ENCODE data around the gene GPR15LG. TPM values are rescaled to one million over a fixed set of nuclear protein-coding genes. Genes with fewer than 3 reads are reported as not detected.

GPR15LG gene
- total and polyA plus RNA-seq, 2 experiments from 2014 or later, result not detected

DNA sequence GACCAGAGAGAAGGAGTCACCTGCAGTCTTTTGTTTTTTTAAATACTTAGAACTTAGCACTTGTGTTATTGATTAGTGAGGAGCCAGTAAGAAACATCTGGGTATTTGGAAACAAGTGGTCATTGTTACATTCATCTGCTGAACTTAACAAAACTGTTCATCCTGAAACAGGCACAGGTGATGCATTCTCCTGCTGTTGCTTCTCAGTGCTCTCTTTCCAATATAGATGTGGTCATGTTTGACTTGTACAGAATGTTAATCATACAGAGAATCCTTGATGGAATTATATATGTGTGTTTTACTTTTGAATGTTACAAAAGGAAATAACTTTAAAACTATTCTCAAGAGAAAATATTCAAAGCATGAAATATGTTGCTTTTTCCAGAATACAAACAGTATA lies 20.8 kb upstream of the GPR15LG start:
- no peaks in the 10 kb centered on the region for H3K9me3 ChIP-seq (ENCODE audit: low read depth)
- H3K27ac ChIP-seq, result no peak overlapping the region
- H3K4me1 ChIP-seq (ENCODE audit: low read depth), result no peaks in the 10 kb centered on the region
- H3K27me3 ChIP-seq, result no peaks in the 10 kb centered on the region
- no peak for DNase-seq (ENCODE audit: low read depth in 1 of 2, low spot score in 1 of 2)
- TF ChIP-seq, protein P1, sequence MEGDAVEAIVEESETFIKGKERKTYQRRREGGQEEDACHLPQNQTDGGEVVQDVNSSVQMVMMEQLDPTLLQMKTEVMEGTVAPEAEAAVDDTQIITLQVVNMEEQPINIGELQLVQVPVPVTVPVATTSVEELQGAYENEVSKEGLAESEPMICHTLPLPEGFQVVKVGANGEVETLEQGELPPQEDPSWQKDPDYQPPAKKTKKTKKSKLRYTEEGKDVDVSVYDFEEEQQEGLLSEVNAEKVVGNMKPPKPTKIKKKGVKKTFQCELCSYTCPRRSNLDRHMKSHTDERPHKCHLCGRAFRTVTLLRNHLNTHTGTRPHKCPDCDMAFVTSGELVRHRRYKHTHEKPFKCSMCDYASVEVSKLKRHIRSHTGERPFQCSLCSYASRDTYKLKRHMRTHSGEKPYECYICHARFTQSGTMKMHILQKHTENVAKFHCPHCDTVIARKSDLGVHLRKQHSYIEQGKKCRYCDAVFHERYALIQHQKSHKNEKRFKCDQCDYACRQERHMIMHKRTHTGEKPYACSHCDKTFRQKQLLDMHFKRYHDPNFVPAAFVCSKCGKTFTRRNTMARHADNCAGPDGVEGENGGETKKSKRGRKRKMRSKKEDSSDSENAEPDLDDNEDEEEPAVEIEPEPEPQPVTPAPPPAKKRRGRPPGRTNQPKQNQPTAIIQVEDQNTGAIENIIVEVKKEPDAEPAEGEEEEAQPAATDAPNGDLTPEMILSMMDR (IDR thresholded peaks at IDR 0.05; ENCODE audit: low read depth, low read length), result no peak
- H3K4me3 ChIP-seq, result no peak overlapping the region
- H3K36me3 ChIP-seq, result peaks cover 60% of the 10 kb centered on the region

DNA sequence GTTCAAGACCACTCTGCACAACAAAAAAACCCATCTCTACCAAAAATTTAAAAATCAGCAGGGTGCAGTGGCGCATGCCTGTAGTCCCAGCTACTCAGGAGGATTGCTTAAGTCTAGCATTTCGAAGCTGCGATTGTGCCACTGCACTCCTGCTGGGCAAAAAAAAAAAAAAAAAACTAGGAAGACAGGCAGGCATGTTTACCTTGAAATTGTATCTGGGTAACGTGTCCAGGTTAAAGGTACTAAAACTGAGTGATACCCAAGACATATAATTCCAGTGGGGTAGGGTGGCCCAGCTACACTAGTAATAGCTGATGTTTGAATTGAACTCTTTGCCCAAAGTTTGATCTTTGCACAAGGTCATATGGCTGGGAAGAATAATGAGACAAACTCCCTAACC lies 18.1 kb upstream of the GPR15LG start:
- peaks cover 36% of the 10 kb centered on the region for H3K36me3 ChIP-seq
- no peak for DNase-seq (ENCODE audit: low read depth in 1 of 2, low spot score in 1 of 2)
- no peaks in the 10 kb centered on the region for H3K4me1 ChIP-seq (ENCODE audit: low read depth)
- H3K27ac ChIP-seq, result peak overlapping the region; percentile 27
- TF ChIP-seq, protein P1 (IDR thresholded peaks at IDR 0.05; ENCODE audit: low read depth, low read length), result no peak
- H3K27me3 ChIP-seq, result no peaks in the 10 kb centered on the region
- H3K4me3 ChIP-seq, result no peak overlapping the region
- no peaks in the 10 kb centered on the region for H3K9me3 ChIP-seq (ENCODE audit: low read depth)

DNA sequence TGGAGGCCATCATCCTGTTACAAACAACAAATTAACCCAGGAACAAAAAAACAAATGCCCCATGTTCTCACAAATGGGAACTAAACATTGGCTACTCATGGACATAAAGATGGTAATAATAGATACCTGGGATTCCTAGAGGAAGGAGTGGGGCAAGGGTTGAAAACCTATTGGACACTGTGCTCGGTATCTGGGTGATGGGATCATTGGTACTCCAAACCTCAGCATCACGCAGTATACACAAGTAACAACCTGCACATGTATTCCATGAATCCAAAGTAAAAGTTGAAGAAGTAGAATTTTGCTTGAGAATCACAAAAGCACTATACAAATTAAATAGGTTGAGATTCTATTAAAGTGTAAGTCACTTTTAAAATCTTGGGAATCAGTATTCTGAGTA lies 17.6 kb upstream of the GPR15LG start:
- Histone ChIP-seq H3K9me3 (ENCODE audit: low read depth) (no peaks in the 10 kb centered on the region), H3K27me3 (no peaks in the 10 kb centered on the region), H3K4me1 (ENCODE audit: low read depth) (no peaks in the 10 kb centered on the region), H3K4me3 (no peak overlapping the region), H3K27ac (peak overlapping the region; percentile 27), H3K36me3 (peaks cover 32% of the 10 kb centered on the region)
- DNase-seq (ENCODE audit: low read depth in 1 of 2, low spot score in 1 of 2), result no peak
- TF ChIP-seq, protein P1 (IDR thresholded peaks at IDR 0.05; ENCODE audit: low read depth, low read length), result no peak

DNA sequence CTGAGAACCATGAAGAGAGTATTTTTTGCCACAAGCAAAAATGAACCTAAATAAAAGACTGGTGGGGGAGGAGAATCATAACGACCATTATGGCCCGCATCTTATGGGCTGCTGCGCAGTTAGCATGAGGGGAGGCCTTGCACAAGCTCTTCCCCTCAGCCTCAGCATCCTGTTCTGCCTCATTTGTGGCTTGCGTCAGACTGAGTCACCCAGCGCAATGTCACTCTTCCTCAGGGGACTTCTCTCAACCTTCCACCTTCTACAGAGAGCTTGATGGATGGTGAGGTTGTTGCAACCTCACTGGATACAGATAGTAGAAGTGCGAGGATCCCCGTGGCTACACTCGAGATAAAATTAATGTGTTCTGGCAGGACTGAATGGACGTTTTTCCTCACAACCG lies 16.8 kb upstream of the GPR15LG start:
- peak overlapping the region; percentile 12 for H3K27ac ChIP-seq
- H3K9me3 ChIP-seq (ENCODE audit: low read depth), result no peaks in the 10 kb centered on the region
- peak in 1 of 2 donors; percentile 13 for DNase-seq (ENCODE audit: low read depth in 1 of 2, low spot score in 1 of 2)
- no peak overlapping the region for H3K4me3 ChIP-seq
- H3K36me3 ChIP-seq, result peaks cover 29% of the 10 kb centered on the region
- H3K4me1 ChIP-seq (ENCODE audit: low read depth), result no peaks in the 10 kb centered on the region
- TF ChIP-seq, protein P1 (IDR thresholded peaks at IDR 0.05; ENCODE audit: low read depth, low read length), result no peak
- no peaks in the 10 kb centered on the region for H3K27me3 ChIP-seq

- H3K27me3 ChIP-seq, result no peaks in the 10 kb centered on the region
- no peak overlapping the region for H3K27ac ChIP-seq
- no peaks in the 10 kb centered on the region for H3K9me3 ChIP-seq (ENCODE audit: low read depth)
- H3K4me1 ChIP-seq (ENCODE audit: low read depth), result no peaks in the 10 kb centered on the region
- DNase-seq (ENCODE audit: low read depth in 1 of 2, low spot score in 1 of 2), result no peak
- H3K4me3 ChIP-seq, result no peak overlapping the region
- TF ChIP-seq, protein P1 (IDR thresholded peaks at IDR 0.05; ENCODE audit: low read depth, low read length), result no peak
- H3K36me3 ChIP-seq, result peaks cover 16% of the 10 kb centered on the region
Observed at GRCh38 chr10:84158061-84158460, 15.5 kb upstream of the GPR15LG start.

- Histone ChIP-seq H3K4me1 (ENCODE audit: low read depth) (no peaks in the 10 kb centered on the region), H3K4me3 (no peak overlapping the region), H3K27ac (no peak overlapping the region), H3K9me3 (ENCODE audit: low read depth) (no peaks in the 10 kb centered on the region), H3K36me3 (peaks cover 11% of the 10 kb centered on the region), H3K27me3 (no peaks in the 10 kb centered on the region)
- TF ChIP-seq, protein P1 (IDR thresholded peaks at IDR 0.05; ENCODE audit: low read depth, low read length), result no peak
- DNase-seq (ENCODE audit: low read depth in 1 of 2, low spot score in 1 of 2), result no peak
Observed at GRCh38 chr10:84158550-84158949, 15.1 kb upstream of the GPR15LG start.
